ENCODE data around the gene CYREN.
"Not testable (repeated sequence)": the region's sequence is repeated elsewhere in the genome, so short reads cannot be mapped to it uniquely, and the experiment has no call there.

DNA sequence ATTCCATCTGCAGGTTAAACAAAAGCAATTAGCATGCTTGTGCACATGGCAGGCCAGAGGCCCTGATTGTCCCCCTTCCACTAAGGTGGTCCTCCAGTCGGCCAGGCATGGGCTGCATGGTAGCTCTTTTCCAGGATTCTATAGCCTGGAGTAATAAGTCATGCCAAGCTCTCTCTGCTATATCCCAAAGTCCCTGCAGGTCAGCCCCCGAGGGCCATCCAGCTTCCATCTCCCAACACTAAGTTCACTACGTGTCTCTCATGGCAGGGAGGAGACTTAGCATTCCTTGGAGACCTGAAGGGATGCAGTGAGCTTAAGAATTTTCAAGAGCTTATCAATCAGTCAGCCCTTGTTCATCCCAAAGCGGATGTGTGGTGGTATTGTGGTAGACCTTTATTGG is 3.4 kb upstream of the CYREN start:
- TF ChIP-seq, protein P1, sequence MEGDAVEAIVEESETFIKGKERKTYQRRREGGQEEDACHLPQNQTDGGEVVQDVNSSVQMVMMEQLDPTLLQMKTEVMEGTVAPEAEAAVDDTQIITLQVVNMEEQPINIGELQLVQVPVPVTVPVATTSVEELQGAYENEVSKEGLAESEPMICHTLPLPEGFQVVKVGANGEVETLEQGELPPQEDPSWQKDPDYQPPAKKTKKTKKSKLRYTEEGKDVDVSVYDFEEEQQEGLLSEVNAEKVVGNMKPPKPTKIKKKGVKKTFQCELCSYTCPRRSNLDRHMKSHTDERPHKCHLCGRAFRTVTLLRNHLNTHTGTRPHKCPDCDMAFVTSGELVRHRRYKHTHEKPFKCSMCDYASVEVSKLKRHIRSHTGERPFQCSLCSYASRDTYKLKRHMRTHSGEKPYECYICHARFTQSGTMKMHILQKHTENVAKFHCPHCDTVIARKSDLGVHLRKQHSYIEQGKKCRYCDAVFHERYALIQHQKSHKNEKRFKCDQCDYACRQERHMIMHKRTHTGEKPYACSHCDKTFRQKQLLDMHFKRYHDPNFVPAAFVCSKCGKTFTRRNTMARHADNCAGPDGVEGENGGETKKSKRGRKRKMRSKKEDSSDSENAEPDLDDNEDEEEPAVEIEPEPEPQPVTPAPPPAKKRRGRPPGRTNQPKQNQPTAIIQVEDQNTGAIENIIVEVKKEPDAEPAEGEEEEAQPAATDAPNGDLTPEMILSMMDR (conservative IDR thresholded peaks at IDR 0.05): not testable (repeated sequence)
- TF ChIP-seq EZH2 (IDR thresholded peaks at IDR 0.05; ENCODE audit: low read depth): not testable (repeated sequence)
